ENCODE measurements around the gene SH3BP1. TPM values are rescaled to one million over a fixed set of nuclear protein-coding genes. Genes with fewer than 3 reads are reported as not detected.
A peak's percentile ranks its signal among the peaks of the same experiment; 100 is the strongest.
"Not testable (repeated sequence)": the region's sequence is repeated elsewhere in the genome, so short reads cannot be mapped to it uniquely, and the experiment has no call there.

Gene SH3BP1
- total and polyA plus RNA-seq, 2 donors from 2014 or later = 2.2 to 12.8 TPM

DNA sequence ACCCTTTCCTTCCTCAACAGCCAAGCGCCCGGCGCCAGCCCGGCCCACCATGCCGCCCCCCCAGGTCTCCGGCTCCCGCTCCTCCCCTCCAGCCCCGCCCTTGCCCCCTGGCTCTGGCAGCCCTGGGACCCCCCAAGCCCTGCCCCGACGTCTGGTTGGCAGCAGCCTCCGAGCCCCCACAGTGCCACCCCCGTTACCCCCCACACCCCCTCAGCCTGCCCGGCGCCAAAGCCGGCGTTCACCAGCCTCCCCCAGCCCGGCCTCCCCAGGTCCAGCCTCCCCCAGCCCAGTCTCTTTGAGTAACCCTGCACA is 15.7 kb downstream of the SH3BP1 start:
- TF ChIP-seq, protein P1, sequence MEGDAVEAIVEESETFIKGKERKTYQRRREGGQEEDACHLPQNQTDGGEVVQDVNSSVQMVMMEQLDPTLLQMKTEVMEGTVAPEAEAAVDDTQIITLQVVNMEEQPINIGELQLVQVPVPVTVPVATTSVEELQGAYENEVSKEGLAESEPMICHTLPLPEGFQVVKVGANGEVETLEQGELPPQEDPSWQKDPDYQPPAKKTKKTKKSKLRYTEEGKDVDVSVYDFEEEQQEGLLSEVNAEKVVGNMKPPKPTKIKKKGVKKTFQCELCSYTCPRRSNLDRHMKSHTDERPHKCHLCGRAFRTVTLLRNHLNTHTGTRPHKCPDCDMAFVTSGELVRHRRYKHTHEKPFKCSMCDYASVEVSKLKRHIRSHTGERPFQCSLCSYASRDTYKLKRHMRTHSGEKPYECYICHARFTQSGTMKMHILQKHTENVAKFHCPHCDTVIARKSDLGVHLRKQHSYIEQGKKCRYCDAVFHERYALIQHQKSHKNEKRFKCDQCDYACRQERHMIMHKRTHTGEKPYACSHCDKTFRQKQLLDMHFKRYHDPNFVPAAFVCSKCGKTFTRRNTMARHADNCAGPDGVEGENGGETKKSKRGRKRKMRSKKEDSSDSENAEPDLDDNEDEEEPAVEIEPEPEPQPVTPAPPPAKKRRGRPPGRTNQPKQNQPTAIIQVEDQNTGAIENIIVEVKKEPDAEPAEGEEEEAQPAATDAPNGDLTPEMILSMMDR (IDR thresholded peaks at IDR 0.05; ENCODE audit: borderline replicate concordance, extremely low read depth, insufficient read depth) = no peak
- no peaks in the 10 kb centered on the region for H3K9me3 ChIP-seq (ENCODE audit: control insufficient read depth in 2 of 3, insufficient read depth in 1 of 3, low read length in 3 of 3)
- intact Hi-C loops (cut with DNase I) = no loop called here
- no peaks in the 10 kb centered on the region for H3K27me3 ChIP-seq (ENCODE audit: control insufficient read depth, insufficient read depth, low read length)
- DNase-seq (no peak), FAIRE-seq (no peak)
- H3K9ac ChIP-seq (ENCODE audit: low read length in 3 of 3) = no peak overlapping the region
- H3K27ac ChIP-seq (ENCODE audit: low read depth in 2 of 2, low read length in 2 of 2) = no peak overlapping the region
- H3K4me1 ChIP-seq (ENCODE audit: control insufficient read depth in 2 of 3, insufficient read depth in 2 of 3, low read depth in 1 of 3, low read length in 3 of 3) = peaks cover 0 to 18% (median 7%) of the 10 kb centered on the region in 3 donors
- H3K4me3 ChIP-seq (ENCODE audit: low read length in 3 of 3) = no peak overlapping the region
- H3K36me3 ChIP-seq (ENCODE audit: control insufficient read depth in 2 of 3, insufficient read depth in 3 of 3, low read length in 3 of 3) = no peaks in the 10 kb centered on the region

DNA sequence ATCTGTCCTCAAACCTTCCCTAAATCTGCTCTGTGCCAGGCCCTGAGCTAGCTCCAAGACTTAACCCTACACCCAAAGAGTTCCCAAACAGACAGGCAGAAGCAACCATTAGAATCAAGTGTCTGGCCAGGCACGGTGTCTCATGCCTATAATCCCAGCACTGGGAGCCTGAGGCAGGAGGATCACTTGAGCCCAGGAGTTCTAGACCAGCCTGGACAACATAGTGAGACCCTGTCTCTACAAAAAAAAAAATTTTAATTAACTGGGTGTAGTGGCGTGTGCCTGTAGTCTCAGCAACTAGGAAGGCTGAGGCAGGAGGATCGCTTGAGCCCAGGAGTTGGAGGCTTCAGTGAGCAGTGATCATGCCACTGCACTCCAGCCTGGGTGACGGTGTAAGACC is 17.1 kb downstream of the SH3BP1 start:
- DNase-seq; FAIRE-seq; H3K9me3 ChIP-seq (ENCODE audit: control insufficient read depth in 2 of 3, insufficient read depth in 1 of 3, low read length in 3 of 3); H3K27ac ChIP-seq (ENCODE audit: low read depth in 2 of 2, low read length in 2 of 2); H3K9ac ChIP-seq (ENCODE audit: low read length in 3 of 3); intact Hi-C loops (cut with DNase I); H3K36me3 ChIP-seq (ENCODE audit: control insufficient read depth in 2 of 3, insufficient read depth in 3 of 3, low read length in 3 of 3); H3K4me3 ChIP-seq (ENCODE audit: low read length in 3 of 3); H3K27me3 ChIP-seq (ENCODE audit: control insufficient read depth, insufficient read depth, low read length): not testable (repeated sequence)
- peaks cover 4 to 28% (median 9%) of the 10 kb centered on the region in 3 donors for H3K4me1 ChIP-seq (ENCODE audit: control insufficient read depth in 2 of 3, insufficient read depth in 2 of 3, low read depth in 1 of 3, low read length in 3 of 3)

DNA sequence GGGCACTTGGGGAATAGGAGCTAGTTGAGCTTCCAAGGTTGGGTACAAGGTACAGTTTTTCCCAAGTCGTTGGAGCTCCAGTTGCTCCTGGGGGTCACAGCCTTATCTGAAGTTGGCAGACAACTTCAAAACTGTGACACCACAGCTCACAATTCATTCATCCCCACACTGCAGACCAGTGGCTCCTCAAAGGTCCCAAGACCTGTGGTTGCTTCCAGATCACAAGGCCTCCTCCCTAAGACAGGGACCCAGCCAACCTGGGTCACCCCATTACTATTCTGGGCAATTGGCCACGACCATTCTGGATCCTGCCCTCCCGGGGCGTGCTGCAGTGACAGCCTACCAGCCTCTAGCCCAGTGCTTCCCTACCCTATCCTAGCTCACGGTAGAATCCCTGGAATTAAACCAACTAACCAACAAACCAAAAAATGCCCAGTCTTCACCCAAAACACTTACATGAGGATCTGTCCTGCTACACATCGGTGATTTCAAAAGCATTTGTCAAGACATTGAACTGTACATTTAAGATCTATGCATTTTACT is 18.2 kb downstream of the SH3BP1 start:
- FAIRE-seq (no peak), DNase-seq (no peak)
- peak overlapping the region; percentile 52 to 90 (median 79) for H3K4me3 ChIP-seq (ENCODE audit: low read length in 3 of 3)
- H3K27ac ChIP-seq (ENCODE audit: low read depth in 2 of 2, low read length in 2 of 2) = no peak overlapping the region
- H3K9me3 ChIP-seq (ENCODE audit: control insufficient read depth in 2 of 3, insufficient read depth in 1 of 3, low read length in 3 of 3) = no peaks in the 10 kb centered on the region
- H3K27me3 ChIP-seq (ENCODE audit: control insufficient read depth, insufficient read depth, low read length) = no peaks in the 10 kb centered on the region
- H3K4me1 ChIP-seq (ENCODE audit: control insufficient read depth in 2 of 3, insufficient read depth in 2 of 3, low read depth in 1 of 3, low read length in 3 of 3) = peaks cover 5 to 28% (median 9%) of the 10 kb centered on the region in 3 donors
- no peaks in the 10 kb centered on the region for H3K36me3 ChIP-seq (ENCODE audit: control insufficient read depth in 2 of 3, insufficient read depth in 3 of 3, low read length in 3 of 3)
- TF ChIP-seq, protein P1 (IDR thresholded peaks at IDR 0.05; ENCODE audit: borderline replicate concordance, extremely low read depth, insufficient read depth) = no peak
- H3K9ac ChIP-seq (ENCODE audit: low read length in 3 of 3) = peak overlapping the region; percentile 7 to 71 (median 67)
- intact Hi-C loops (cut with DNase I) = no loop called here

DNA sequence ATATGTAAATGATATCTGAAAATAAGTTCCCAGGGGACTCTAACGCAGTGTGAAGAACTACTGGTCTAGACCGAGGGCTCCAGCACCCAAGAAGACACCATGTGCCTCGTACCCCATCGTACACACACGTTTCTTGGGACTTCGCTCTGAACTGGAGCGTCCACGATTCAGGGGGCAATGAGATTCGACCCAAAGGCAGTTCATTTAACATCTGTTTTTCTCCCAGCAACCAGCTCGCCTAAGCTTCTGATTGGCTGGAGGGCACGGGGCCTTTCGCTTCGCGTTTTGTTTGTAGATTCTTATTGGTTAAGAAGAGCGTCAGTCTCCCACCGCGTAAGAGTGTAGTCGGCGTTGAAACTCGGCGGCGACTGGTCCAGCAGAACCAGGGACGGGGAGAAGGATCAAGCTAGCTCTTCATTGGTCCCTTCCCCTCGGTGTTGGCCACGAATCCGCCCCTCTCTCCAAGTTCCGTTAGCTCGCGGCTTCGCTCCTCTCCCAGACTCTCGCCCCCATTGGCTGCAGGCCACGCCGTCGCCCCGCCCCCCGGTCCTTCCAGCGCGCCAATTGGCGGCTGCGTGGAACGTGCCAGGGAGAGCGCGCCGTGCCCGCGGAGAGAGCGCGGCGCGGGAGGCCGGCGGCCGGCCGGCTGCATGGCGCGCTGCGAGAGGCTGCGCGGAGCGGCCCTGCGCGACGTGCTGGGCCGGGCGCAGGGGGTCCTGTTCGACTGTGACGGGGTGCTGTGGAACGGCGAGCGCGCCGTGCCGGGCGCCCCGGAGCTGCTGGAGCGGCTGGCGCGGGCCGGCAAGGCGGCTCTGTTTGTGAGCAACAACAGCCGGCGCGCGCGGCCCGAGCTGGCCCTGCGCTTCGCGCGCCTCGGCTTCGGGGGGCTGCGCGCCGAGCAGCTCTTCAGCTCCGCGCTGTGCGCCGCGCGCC is 18.9 kb downstream of the SH3BP1 start, which contains the start of gene PDXP:
Gene PDXP (plus strand): TSS at position 591 of the 933 bp plus-strand sequence. CDS start 60 bp downstream, at position 651.
- TF ChIP-seq, protein P1 (IDR thresholded peaks at IDR 0.05; ENCODE audit: borderline replicate concordance, extremely low read depth, insufficient read depth) = no peak
- FAIRE-seq = peak; percentile 99

More for the DNA sequence above, 18.9 kb downstream of the SH3BP1 start, which contains the start of gene PDXP:
- intact Hi-C loops (cut with DNase I) = no loop called here
- H3K4me3 ChIP-seq (ENCODE audit: low read length in 3 of 3) = peak within 1 kb of the TSS; percentile 67 to 90 (median 79)
- no peaks in the 10 kb centered on the region for H3K27me3 ChIP-seq (ENCODE audit: control insufficient read depth, insufficient read depth, low read length)
- peaks cover 5 to 28% (median 9%) of the 10 kb centered on the region in 3 donors for H3K4me1 ChIP-seq (ENCODE audit: control insufficient read depth in 2 of 3, insufficient read depth in 2 of 3, low read depth in 1 of 3, low read length in 3 of 3)
- H3K9ac ChIP-seq (ENCODE audit: low read length in 3 of 3) = peak within 1 kb of the TSS; percentile 51 to 71 (median 67)
- H3K36me3 ChIP-seq (ENCODE audit: control insufficient read depth in 2 of 3, insufficient read depth in 3 of 3, low read length in 3 of 3) = no peaks in the 10 kb centered on the region
- DNase-seq = peak; percentile 99 to 100 (median 100)
- peak within 1 kb of the TSS in 1 of 2 donors; percentile 57 for H3K27ac ChIP-seq (ENCODE audit: low read depth in 2 of 2, low read length in 2 of 2)
- no peaks in the 10 kb centered on the region for H3K9me3 ChIP-seq (ENCODE audit: control insufficient read depth in 2 of 3, insufficient read depth in 1 of 3, low read length in 3 of 3)
